Fibroblast of peridontal ligament (primary cell): ENCODE measurements around the gene ARID3B.
"Not testable (repeated sequence)": the region's sequence is repeated elsewhere in the genome, so short reads cannot be mapped to it uniquely, and the experiment has no call there.

Source experiments
- DNase-seq: peaks from one replicate; pipeline ENCODE4 v3.0.0-alpha.2; 2010; ENCODE audit errors: extremely low read depth

The ARID3B gene

DNA sequence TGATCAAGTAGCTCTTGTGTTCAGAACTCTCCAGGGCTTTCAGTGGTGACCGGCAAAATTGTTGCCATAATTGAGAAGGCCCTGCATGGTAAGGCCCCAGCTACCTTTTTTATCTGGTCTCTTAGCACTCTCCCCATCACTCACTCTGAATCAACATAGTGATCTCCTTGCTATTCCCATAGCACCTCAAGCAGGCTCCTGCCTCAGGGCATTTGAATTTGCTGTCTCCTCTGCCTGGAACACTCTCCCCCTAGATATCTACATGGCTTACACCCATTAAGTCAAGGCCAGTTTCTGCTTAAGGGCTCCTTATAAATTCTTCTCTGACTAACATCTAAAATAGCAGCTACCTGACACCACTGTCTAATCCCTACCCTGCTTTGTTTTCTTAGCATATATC lies 3.3 kb upstream of the ARID3B start:
- no peak for DNase-seq

DNA sequence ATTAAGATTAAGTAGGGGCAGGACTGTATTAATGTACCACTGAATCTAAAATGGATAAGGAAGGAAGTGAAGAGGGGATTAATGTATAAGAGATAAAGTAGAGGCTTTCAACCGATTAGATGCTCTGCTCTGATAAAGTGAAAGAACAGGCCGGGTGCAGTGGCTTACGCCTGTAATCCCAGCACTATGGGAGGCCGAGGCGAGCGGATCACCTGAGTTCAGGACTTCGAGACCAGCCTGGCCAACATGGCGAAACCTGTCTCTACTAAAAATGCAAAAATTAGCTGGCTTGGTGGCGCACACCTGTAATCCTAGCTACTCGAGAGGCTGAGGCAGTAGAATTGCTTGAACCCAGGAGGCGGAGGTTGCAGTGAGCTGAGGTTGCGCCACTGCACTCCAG lies 1.5 kb upstream of the ARID3B start:
- not testable (repeated sequence) for DNase-seq

DNA sequence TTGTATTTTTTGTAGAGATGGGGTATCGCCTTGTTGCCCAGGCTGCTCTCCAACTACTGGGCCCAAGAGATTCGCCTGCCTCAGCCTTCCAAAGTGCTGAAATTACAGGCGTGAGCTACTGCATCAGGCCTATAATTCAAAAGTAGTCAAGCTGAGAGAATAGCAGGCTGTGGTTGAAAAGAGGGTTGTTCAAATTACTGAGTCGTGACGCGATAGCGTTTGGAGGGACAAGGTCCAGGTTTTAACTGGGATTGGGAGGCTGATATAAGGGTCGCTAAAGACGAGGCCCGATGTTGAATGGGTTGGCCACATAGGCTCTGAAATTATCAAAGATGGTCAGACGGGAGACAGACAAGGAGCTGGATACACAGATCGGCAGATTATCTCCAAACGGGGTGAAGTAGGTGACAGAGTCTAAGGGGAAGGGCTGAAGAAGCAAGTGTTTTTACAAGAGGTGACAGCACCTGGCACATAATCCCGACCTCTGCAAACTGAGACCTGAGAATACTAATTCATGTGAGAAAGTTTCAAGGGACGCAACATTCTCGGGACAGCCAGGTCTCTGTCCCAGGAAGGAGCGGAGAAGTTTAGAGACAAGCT lies 759 bp upstream of the ARID3B start:
- no peak for DNase-seq

DNA sequence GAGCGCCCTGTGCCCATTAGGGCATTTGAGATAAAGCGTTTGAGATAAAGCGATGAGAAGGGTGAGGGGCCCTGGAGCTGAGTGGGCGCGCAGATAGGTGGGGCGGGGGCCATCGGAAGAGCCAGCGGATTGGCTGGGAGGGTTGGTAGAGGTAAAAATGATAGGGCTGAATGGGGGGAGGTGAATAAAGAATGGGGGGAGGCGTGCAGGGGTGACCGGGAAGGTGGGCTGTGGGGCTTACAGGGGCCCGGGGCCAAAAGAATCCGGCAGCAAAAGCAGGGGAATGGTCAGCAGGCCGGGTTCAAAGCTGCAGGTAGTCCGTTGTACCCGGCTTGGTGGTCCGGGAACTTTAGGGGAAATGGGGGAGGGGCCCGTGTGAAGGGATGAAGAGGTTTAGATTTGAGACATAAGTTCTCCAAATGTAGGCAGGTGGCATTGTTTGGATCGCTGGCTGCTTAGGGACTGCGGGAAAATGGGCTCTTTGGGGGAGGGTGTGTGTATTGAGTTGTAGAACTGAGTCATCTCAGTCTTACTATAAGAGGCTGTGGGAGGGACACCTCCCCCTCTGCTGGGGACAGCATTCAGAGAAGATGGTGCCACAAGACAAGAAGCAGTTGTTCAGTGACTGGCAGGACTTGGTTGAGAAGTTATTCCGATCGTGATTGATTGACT lies 610 bp downstream of the ARID3B start:
- no peak for DNase-seq

- DNase-seq, result no peak
Observed at GRCh38 chr15:74542166-74543042, 1.4 kb downstream of the ARID3B start.

GRCh38 chr15:74543043-74543422 lies 2.0 kb downstream of the ARID3B start:
- no peak for DNase-seq

- no peak for DNase-seq
Observed at GRCh38 chr15:74543583-74543982, 2.6 kb downstream of the ARID3B start.

DNA sequence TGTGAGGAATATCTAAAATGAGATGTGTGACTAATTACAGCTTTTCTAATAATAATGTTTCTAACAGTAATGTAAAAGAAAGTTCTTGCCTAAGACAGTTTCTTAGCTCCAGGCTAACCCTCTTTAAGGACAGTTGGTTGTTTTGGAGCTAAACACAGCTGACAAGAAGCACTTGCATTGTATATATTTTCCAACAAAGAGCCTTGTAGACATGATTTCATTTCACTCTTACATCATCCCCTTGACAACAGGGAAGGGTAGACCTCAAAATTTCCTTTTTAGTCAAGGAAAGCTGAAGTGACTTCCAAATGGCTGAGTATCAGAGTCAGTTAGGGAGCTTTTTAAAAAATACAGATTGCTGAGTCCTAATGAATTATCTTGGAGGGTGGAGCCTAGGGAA lies 4.1 kb downstream of the ARID3B start:
- no peak for DNase-seq

- peak; percentile 99 for DNase-seq
Observed at GRCh38 chr15:74545776-74546656, 5.0 kb downstream of the ARID3B start.

DNA sequence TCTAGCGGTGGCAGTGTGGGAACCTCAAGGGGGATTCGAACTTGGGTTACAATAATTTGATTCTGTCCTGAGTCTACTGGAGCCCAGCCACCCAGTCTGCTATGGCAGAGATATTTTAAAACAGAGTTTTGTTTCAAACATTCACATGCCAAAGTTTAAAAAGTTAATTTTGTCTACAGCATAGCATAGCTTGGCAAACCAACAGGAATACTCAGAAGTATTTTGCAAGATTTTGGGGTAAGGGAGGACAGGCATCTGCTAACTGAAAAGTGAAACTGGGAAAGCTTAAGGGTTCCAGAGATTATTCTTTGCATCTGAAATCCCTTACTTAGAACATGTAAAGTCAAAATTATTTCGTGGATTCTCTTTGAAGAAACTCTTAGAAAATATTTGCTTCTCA lies 6.6 kb downstream of the ARID3B start:
- no peak for DNase-seq

GRCh38 chr15:74548241-74548640 lies 7.2 kb downstream of the ARID3B start:
- no peak for DNase-seq

- DNase-seq, result no peak
Observed at GRCh38 chr15:74549816-74550215, 8.8 kb downstream of the ARID3B start.

DNA sequence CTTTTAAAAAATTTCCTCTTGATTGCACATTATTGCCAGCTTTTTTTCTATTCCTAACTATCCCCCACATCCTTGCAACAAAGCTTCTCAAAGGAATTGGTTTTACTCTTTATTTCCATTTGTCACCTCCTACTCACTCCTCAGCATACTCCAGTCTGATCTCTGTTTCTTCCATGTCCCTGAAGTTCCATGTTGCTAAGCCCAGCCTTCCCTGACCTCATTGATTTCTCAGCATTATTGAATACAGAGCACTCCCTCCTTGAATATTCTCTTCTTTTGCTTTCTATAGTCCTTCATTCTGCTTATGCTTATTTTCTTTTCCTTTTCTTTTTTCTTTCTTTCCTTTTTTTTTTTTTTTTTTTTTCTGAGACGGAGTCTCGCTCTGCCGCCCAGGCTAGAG lies 10.7 kb downstream of the ARID3B start:
- DNase-seq, result no peak

DNA sequence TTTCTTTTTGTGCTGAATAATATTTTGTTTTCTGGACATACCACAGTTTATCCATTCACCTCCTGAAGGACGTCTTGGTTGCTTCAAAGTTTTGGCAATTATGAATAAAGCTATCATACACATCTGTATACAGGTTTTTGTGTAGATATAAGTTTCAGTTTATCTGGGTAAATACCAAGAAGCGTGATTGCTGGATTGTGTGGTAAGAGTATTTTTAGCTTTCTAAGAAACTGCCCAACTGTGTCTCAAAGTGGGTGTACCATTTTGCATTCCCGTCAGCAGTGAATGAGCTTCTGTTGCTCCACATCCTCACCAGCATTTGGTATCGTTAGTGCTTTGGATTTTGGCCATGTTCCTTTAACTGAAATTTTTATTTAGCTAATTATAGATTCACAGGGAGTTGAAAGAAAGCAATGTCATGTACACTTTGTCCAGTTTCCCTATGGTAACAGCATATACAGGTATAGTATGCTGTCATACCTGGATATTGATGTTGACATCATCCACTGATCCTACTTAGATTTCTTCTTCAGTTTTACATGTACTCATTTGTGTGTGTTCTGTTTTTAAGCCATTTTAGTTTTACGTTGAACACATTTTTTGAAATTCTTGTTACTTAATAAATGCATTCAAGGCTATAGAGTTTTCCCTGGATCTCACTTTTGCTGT lies 11.9 kb downstream of the ARID3B start:
- DNase-seq, result no peak

GRCh38 chr15:74555192-74555591 lies 14.2 kb downstream of the ARID3B start:
- DNase-seq, result no peak

GRCh38 chr15:74558706-74559105 lies 17.7 kb downstream of the ARID3B start:
- no peak for DNase-seq

DNA sequence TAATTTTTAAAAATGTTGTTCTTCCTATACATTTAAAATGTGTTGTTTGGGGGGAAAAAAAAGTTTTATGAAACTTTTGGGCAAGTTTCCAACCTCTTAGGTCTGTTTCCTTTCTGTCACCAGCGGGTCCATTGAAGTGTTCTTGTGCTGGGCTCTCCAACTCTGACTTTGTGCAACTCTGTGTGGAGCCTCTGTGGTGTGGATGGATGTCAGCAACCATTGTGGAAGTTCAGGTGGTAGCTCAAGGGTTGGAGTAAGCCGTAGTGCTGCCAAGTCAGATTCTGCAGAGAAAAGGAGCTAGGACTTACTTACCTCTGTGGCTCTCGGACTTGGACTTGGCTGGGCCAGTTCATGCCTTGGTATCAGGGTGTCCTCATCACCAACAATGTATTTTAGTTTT lies 22.4 kb downstream of the ARID3B start:
- no peak for DNase-seq

- DNase-seq, result no peak
Observed at GRCh38 chr15:74564182-74564581, 23.2 kb downstream of the ARID3B start.

DNA sequence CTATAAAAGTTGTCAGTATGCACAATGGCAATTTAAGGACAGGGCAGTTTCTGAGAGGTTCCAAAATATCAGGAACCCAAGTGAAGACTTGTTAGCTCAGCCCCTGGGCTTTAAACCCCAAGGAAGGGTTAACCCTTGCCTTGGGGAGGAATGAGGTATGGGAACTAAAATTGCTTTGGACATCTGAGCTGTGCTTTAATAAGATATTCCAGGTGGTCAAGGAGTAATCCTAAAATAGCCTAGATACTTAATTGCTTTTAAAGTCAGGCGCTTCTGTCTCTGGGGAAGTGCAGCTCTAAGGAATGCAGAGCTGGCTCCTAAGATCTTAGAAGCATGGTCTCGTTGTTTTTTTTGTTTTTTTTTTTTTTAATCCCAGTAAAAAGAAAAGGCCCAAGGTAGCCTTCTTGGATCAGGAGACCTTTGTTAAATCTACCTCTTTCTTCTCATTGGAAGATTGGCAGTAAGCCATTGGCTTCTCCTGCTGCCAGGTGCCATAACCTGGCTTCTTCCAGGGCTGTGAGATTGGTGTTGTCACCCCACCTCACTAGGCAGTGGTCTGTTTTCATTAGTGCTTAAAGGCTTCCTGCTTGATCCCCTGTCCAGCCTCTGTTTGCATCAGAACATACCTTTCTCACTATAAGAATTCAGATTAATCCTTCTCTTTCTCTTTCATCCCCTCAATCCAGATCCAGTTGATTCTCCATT lies 24.5 kb downstream of the ARID3B start:
- DNase-seq, result no peak

GRCh38 chr15:74568594-74568993 lies 27.6 kb downstream of the ARID3B start:
- no peak for DNase-seq

GRCh38 chr15:74569731-74570070 lies 28.7 kb downstream of the ARID3B start:
- DNase-seq, result no peak
